Renal cortical epithelial cell (primary cell): ENCODE measurements around the gene ATE1. TPM values are rescaled to one million over a fixed set of nuclear protein-coding genes. Genes with fewer than 3 reads are reported as not detected.
A peak's percentile ranks its signal among the peaks of the same experiment; 100 is the strongest.
"Not testable (repeated sequence)": the region's sequence is repeated elsewhere in the genome, so short reads cannot be mapped to it uniquely, and the experiment has no call there.

Experiments used
- DNase-seq: peaks from one replicate; pipeline ENCODE4 v3.0.0-alpha.2; 2011; ENCODE audit warnings: low read depth
- total RNA-seq: library from RNA; depleted of rRNA; stranded (reverse); fragments of >200 nt; gene quantifications from 2 replicates; pipeline ENCODE4 v1.2.3, GENCODE V29; 2014

The ATE1 gene
- total RNA-seq, 1 donor from 2014 or later: 46.2 TPM

DNA sequence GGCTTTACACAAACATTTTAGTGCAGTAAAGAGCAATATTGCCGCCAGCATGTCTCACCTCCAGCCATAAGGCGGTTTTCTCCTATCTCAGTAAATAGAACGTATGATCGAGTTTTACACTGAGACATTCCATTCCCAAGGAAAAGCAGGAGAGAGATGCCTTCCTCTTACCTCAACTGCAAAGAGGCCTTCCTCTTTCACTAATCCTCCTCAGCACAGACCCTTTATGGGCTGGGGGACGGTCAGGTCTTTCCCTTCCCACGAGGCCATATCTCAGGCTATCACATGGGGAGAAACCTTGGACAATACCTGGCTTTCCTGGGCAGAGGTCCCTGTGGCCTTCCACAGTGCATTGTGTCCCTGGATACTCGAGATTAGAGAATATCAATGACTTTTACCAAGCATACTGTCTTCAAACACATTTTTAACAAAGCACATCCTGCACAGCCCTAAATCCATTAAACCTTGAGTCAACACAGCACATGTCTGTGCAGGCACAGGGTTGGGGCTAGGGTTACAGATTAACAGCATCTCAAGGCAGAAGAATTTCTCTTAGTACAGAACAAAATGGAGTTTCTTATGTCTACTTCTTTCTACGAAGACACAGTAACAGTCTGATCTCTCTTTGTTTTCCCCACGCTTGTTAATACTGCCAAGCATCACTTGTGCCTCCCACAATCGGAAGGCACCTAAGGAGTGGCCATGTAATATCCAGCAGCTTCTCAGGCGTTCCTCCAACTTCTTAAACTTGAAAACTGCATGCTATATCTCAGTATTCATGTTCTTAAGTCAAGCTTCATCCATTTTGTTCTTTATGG lies 2.6 kb upstream of the ATE1 start:
- DNase-seq: not testable (repeated sequence)

DNA sequence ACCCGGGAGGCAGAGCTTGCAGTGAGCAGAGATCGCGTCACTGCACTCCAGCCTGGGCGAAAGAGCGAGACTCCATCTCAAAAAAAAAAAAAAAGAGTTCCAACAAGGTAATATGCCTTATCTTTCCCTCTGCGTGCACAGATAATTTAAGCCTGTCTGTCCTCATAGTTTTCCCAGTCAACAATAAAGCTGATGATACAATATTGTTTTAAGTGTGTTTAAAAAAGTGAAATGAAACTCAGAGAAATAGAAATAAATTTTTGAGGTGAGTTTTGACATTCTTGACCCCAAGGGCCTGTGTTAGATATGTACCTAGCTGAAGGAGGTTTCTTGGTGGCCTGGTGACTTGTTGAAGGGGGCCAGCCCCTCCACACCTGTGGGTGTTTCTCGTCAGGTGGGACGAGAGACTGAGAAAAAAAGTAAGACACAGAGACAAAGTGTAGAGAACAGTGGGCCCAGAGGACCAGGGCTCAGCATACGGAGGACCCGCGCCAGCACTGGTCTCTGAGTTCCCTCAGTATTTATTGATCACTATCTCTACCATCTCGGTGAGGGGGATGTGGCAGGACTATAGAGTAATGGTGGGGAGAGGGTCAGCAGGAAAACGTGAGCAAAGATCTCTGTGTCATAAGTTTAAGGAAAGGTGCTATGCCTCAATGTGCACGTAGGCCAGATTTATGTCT lies 1.9 kb upstream of the ATE1 start:
- not testable (repeated sequence) for DNase-seq

DNA sequence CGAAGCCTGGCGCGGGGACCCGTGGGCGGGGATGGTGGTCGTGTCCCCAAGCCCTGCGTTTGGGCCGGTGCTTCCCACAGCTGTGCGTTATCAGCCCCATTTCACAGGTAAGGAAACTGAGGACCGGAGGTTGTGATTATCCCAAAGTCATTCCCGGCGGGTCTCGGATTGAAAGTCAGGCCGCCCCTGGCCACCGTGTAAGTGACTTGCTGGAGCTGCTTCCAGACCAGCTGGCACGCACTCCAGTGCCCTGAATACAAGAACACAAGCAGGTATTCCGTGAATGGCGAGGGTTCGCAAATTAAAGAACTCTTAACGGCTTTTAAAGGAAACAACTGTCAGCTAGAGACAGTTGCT lies 675 bp upstream of the ATE1 start:
- peak; percentile 23 for DNase-seq

GRCh38 chr10:121927318-121927840 lies 452 bp downstream of the ATE1 start:
- DNase-seq: peak; percentile 45

DNA sequence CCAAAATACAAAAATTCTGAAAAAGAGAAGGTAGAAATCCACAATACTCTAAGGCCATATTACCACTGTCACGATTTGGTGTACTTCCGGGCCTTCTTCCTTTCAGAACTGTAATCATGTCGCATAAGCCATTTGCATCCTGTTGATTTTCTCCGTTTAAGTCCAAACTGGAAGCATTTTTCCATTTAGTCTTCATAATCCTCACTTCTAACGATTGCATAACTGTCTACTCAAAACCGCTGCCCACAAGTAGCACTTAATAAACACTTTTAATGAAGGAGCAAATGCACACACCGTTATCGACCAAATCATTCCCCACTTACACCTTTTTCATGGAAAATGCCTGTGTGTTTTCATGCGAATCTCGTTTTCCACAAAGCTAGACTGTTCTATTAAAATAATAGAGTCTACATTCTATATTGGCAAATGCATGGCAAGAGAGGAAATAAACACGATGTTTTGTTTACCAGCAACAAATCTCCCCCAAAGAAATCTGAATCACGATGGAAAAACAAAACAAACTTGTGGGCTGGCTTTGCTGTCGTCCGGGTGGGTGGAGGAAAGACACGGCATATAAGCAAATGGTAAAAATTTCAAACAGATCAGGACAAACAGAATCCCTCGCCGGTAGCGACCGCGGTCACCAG lies 1.0 kb downstream of the ATE1 start:
- DNase-seq: peak; percentile 33

DNA sequence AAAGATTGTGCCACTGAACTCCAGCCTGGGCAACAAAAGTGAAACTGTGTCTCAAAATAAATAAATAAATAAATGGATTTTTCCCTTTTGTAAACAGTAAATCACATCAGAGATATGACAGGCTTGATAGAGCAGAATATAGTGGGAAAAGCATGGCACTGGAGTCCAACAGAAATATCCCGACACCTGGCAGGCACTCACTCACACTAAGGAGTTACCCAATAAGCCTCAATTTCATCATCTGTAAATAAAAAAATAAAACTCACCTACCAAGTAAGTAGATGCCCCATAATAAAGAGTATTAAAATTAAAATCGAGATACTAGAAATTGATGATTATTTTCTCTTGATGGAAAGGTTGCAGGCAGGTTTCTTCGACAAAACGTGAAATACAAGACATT lies 1.7 kb downstream of the ATE1 start:
- DNase-seq: no peak

GRCh38 chr10:121921238-121921931 lies 6.4 kb downstream of the ATE1 start:
- no peak for DNase-seq

DNA sequence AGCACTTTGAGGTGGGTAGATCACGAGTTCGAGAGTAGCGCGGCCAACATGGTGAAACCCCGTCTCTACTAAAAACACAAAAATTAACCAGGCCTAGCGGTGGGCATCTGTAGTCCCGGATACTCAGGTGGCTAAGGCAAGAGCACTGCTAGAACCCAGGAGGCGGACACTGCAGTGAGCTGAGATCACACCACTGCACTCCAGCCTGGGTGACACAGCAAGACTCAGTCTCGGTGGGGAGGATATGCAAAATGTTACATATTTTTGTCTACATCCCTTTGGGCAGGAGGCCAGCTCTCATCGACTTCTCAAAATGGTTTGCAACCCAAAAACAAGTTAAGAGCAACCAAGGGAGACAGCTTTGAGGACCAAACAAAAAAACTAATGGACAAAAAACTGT lies 8.2 kb downstream of the ATE1 start:
- DNase-seq: no peak

- not testable (repeated sequence) for DNase-seq
Observed at GRCh38 chr10:121918800-121919199, 9.0 kb downstream of the ATE1 start.

DNA sequence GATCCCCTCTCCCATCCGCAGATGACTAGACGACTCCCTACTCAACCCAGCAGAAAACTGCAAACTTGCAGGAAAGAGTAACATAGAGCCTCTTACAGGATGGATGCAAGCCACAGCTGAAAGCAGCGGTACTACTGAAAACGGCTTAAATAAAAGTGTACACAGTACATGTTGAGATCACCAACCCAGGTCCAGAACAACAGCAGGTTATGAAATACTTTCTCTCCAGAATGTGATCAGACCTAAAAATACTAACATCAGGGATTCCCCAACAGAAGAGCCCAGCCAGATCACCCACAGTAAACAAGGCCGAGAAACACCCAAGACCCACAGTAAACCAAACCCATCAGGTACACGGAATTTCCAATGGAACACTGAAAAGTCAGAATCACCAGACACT lies 13.2 kb downstream of the ATE1 start:
- no peak for DNase-seq

- no peak for DNase-seq
Observed at GRCh38 chr10:121911421-121911697, 16.5 kb downstream of the ATE1 start.

- DNase-seq: peak; percentile 78
Observed at GRCh38 chr10:121910673-121911420, 17.0 kb downstream of the ATE1 start.

- DNase-seq: no peak
Observed at GRCh38 chr10:121904888-121905287, 22.9 kb downstream of the ATE1 start.

DNA sequence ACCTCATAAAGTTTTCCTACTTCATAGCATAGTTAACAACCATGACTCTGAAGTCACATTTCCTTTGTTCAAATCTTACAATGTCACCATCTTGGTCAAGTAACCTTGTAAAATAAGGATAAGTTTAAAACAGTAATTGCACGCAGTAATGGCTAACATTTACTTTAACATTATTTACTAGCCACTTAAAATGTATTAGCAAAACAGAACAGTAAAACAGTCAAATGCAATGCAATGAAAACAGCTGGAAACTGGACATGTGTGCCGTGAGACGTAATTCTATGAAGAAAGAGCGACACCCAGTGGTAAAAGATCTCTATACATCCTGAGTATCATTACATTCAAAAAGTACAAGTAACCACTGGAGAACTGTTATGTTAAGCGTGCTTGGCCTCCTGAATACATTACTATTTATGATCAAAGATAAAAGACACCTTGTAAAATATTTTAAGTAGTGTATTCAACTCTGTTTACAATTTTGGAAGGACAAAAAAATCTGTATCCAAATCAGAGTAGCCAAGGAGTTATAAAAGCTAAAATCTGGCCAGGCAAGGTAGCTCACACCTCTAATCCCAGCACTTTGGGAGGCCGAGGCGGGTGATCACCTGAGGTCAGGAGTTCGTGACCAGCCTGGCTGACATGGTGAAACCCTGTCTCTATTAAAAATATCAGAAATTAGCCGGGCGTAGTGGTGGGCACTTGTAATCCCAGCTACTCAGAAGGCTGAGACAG lies 27.2 kb downstream of the ATE1 start:
- DNase-seq: peak; percentile 72

DNA sequence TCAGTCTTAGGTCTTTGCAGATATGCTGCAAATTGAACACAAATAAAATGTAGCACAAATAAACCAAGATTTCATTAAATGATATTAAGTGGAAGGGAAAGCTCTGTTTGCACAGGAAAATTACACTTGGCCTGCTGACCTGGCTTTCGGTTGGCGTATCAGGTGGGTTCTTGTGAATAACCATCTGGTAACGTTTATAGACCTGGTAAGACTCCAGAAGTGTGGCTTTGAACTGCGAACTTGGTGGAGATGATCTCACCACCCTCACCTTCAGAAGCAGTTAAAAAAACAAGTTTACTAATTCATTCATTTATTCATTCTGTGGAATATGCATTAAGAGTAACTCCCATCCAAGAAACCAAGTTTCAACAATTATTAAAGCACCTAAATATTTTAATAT lies 28.1 kb downstream of the ATE1 start:
- no peak for DNase-seq

- no peak for DNase-seq
Observed at GRCh38 chr10:121891103-121891502, 36.7 kb downstream of the ATE1 start.

DNA sequence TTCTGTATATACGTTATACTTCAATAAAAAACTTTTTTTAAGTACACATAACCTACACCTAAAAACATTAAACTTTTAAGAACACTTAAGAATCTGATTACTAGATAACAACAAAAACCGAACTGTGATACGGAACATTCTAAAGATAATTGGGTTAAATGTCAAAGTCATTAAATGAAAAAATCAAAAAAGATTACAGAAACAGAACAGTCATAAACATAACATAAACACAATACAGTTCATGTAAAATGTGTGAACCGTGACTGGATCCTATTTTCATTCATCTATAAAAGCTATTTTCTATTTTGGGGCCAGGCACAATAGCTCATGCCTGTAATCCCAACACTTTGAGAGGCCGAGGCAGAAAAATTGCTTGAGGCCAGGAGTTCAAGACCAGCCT lies 38.6 kb downstream of the ATE1 start:
- DNase-seq: no peak

DNA sequence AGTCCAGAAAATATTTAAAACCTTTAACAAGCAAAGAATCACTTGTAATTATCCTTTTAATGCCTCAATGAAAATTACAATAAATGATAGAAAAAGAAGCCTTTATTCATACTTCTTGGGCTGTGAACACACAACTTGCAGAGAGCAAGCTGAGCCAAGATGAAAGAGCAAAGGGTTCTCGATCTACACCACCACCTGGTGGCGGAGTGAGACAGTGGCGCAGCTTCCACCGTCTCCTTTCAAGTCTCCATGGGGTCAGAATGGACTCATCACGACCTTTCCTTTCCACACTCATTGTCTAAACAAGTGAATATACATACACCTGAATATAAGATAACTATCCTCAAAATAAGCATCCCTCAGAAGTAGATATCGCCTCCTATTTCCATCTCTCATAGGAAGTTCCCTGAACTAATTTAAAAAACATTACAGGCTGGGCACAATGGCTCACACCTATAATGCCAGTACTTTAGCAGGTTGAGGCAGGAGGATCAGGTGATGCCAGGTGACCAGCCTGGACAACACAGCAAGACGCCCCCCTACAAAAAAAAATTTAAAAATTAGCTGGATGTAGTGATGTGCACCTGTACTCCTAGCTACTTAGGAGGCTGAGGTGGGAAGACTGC lies 40.7 kb downstream of the ATE1 start:
- DNase-seq: peak; percentile 60

GRCh38 chr10:121886181-121886580 lies 41.6 kb downstream of the ATE1 start:
- DNase-seq: no peak

GRCh38 chr10:121880895-121881294 lies 46.9 kb downstream of the ATE1 start:
- DNase-seq: peak; percentile 43
